ENCODE measurements around the gene SMAP1.

DNA sequence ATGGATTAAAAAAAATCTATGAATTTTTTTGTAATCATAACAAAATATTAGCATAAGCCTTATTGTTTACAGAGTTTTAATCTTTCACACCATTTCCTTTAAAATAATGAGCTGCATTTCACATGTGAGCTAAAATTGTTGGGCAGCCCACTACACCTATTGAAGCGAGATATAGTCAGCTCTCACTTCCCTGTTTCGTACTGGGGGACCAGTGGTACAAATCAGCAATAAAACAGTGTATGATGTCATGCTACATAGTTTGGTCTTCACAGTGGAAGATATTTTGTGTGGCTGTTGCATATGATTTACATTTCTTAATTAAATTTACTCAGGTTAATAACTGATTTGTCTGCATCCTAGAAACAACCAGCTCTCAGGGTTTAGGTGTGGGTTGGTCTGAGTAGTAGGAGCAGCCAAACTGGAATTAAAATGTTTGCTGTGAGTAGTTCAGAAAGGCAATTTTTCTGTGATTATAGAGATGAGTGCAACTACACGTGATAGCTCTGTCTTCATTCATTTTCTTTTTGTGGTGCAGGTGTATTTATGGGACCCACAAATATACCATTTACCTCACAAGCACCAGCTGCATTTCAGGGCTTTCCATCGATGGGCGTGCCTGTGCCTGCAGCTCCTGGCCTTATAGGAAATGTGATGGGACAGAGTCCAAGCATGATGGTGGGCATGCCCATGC, 189.8 kb downstream of the SMAP1 start:
- TF ChIP-seq, protein P1, sequence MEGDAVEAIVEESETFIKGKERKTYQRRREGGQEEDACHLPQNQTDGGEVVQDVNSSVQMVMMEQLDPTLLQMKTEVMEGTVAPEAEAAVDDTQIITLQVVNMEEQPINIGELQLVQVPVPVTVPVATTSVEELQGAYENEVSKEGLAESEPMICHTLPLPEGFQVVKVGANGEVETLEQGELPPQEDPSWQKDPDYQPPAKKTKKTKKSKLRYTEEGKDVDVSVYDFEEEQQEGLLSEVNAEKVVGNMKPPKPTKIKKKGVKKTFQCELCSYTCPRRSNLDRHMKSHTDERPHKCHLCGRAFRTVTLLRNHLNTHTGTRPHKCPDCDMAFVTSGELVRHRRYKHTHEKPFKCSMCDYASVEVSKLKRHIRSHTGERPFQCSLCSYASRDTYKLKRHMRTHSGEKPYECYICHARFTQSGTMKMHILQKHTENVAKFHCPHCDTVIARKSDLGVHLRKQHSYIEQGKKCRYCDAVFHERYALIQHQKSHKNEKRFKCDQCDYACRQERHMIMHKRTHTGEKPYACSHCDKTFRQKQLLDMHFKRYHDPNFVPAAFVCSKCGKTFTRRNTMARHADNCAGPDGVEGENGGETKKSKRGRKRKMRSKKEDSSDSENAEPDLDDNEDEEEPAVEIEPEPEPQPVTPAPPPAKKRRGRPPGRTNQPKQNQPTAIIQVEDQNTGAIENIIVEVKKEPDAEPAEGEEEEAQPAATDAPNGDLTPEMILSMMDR (IDR thresholded peaks at IDR 0.05) = no peak
- no peak for TF ChIP-seq POLR2A (IDR thresholded peaks at IDR 0.05)

Data from gastroesophageal sphincter (tissue), 3 donors.